Activated gamma-delta T cell treated with Interleukin-2 at 50 U/mL for 16 hours (primary cell): ENCODE data around the gene AQP12A.
"Not testable (repeated sequence)": the region's sequence is repeated elsewhere in the genome, so short reads cannot be mapped to it uniquely, and the experiment has no call there.

Experiments used
- DNase-seq: peaks from one replicate; pipeline ENCODE4 v3.0.0-alpha.2; 2020

AQP12A gene

GRCh38 chr2:240691631-240692420 is at the start of gene AQP12A:
Gene AQP12A (plus strand): TSS chr2:240691866. CDS start chr2:240691914, 48 bp downstream.
- DNase-seq, result not testable (repeated sequence)

- DNase-seq, result no peak
Observed at GRCh38 chr2:240642061-240642805, 49.4 kb upstream of the AQP12A start.

DNA sequence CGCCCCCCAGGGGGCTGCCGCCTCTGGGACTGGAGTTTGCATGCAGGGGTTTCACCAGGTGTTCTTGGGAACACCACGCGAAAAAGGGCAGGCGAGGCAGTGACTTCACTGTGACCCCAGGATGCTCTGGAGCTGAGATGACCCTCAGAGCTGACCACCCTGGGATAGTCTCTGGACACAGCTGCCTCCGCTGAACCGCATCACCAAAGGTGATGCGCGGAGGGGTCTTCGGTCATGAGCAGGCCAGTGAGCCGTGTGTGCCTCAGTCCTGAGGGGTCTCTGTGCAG is 48.9 kb upstream of the AQP12A start:
- no peak for DNase-seq

DNA sequence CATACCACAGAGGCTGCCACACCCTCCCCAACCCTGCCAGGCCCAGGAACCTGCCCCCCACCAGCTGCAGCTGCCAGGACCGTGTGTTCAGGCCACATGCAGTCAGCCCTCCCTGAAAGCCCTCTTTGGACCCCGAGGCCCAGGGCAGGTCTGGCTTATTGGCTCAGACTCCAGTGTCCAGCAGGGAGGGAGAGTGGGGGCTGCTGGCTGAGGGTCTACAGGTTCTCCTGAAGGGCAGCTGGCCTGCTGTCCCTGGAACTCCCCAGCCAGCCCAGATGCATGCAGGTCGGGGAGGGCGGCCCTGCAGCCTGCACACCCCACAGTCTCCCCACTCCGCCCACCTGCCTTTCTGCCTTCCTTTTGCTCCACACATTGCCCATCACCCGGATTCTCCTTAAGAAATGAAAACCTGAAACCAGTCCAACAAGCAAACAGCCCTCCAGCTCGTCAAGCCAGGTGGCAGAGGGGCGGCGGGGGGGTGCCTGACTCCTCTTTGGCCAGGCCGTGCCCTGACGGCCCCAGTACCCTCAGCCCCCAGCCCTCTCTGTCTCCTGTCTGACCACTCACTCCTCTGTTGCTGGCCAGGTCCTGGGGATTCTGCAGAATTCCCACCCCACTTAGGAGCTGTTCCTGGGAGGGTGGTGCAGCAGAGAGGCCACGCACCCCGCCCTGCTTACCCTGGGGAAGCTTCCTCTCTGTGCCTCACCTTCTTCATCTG is 48.4 kb upstream of the AQP12A start:
- DNase-seq, result no peak

- no peak for DNase-seq
Observed at GRCh38 chr2:240643811-240644150, 47.9 kb upstream of the AQP12A start.

DNA sequence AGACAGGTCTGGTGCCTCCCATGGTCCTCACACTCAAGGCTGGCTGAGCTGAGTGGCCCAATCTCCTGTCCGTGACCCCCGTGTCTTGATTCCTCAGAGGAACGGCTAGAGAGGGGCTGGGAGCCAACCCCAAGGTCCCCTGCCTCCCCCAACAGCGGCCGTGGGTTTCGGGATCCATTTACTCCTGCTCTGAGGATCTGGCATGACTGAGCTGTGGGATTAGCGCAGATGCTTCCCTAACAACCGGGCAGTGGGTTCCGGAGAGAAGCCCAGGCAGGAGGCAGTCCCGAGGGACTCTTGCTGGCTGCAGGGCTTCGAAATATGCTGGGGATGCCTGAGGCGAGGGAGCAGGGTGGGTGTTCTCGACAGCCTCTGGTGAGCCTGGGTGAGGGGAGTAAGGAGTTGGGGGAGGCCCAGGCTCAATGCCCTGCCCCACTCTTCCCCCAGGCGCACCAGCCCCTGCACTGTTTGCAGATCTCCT is 47.5 kb upstream of the AQP12A start:
- DNase-seq, result no peak

DNA sequence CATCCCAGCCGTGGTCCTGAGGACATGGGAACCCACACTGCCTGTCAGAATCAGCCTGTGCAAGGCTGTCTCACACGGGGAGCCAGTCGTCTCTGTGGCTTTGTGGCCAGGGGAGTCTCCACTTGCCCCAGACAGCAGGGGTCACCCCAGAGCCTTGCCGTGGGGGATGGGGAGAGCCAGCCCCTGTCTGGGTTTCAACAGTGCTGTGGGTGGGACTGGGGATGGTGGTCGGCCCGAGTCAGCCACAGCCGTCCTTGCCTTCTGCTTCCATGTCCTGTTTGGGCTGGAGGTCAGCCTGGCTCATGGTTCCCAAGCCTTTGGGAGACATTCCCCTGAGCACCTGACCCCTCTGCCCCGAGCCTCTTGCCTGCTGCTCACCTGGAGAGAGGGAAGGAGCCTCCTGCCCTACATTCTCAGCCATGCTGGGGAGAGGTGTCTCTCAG is 46.8 kb upstream of the AQP12A start:
- DNase-seq, result no peak

DNA sequence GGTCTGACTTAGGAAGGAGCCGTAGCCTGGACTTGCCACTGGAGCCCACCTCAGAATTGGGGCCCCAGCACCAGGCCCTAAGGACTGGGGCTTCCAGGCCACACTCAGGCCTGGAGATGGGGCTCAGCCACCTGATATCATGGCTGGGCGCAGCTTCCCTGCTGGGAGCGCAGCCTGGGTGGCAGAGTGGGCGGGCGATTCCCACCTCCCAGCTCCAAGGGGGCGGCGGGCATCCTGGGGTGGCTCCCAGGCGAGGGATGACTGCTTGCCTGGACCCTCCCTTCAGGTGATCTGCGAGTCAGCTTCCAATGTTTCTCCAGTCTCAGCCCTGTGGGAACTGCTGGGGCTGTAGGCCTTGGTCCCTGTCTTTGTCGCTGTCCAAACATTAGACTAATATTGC is 46.3 kb upstream of the AQP12A start:
- DNase-seq, result no peak

GRCh38 chr2:240645801-240646175 is 45.9 kb upstream of the AQP12A start:
- no peak for DNase-seq

GRCh38 chr2:240646176-240646899 is 45.3 kb upstream of the AQP12A start:
- no peak for DNase-seq

GRCh38 chr2:240646900-240647502 is 44.7 kb upstream of the AQP12A start:
- DNase-seq, result no peak

DNA sequence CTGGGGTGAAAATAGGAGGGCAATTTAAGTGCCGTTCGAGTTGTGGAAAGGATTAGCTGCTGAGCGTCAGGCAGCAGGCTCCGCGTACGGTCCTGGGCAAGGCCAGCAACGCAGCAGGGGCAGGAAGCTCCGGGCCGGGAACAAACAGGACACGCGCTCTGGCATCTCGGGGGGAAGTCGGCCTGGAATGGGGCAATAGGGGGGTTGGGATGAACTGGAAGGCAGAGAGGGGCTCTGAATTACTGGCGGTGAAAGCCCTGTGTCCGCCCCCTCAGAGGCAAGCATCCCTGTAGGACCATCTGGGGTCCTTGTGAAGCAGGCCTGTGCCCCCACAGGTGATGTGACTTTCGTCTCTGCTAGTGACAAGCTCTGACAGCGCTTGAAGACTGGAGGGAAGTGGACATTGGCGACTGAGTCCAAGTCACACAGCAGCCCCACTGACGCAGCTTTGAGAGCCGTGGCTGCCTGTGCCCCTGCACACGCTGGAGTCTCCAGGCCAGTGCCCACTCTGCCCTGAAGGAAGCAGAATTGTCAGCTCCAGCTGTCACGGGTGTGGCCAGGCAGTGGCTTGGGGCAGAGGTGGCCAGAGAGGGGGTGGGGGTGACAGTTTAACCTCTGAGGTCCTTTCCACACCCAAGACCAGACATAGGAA is 44.0 kb upstream of the AQP12A start:
- no peak for DNase-seq

- DNase-seq, result no peak
Observed at GRCh38 chr2:240648155-240648649, 43.5 kb upstream of the AQP12A start.

- DNase-seq, result no peak
Observed at GRCh38 chr2:240648650-240649275, 42.9 kb upstream of the AQP12A start.

DNA sequence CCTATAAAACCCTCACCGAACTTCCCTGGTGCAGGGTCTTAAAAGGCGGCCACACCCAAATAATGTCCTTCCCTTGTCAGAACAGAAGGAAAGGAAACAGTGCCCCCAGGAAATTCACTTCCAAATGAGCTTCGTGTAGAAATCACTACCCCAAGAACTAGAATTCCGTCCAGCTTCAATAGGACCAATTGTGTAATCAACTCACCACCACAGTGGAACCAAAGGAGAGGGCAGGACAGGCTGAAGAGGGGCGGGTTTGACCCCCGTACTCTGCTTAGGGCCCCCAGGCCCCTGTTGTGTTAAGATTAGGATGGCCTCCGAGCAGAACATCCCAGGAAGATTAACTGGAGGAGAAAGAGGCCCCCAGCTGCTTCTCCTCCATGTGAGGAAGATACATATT is 42.3 kb upstream of the AQP12A start:
- DNase-seq, result no peak

GRCh38 chr2:240650254-240650965 is 41.3 kb upstream of the AQP12A start:
- no peak for DNase-seq

GRCh38 chr2:240651185-240651584 is 40.5 kb upstream of the AQP12A start:
- DNase-seq, result no peak

DNA sequence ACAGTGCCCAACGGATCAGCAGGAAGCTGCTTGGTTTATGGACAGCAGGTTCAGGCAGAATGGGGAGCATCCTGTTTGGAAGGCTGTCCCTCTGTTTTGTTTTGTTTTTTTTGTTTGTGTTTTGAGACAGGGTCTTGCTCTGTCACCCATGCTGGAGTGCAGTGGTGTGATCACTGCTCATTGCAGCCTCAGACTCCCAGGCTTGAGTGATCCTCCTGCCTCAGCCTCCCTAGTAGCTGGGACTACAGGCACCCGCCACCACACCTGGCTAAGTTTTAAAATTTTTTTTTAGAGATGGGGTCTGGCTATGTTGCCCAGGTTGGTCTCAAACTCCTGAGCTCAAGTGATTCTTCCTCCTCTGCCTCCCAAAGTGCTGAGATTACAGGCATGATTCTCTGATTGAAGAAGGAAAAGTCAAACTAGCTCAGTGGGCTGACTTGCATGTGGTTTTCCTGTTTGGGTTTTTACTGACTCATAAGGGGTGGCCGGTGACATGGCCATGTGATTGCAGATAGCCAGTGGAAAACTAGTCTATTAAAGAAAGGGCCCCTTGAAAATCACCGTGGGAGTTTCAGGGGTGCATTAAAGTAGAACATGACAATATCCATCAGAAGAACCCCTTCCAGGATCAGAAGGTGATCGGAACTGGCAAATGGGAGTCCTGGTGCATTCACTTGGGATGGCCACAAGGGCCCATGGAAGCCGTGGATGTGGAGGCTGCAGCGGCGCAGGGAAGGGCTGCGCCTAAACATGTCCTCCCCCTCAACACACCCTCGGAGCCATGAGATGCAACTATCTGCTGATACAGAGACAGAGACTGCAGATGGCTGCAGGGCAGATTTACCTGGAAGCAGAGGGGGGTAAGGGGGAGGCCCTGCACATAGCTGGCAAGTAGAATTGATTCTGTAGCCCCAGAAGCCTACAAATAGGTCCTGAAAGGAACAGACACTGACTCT is 35.5 kb upstream of the AQP12A start:
- DNase-seq, result no peak

GRCh38 chr2:240659883-240660282 is 31.8 kb upstream of the AQP12A start:
- not testable (repeated sequence) for DNase-seq

GRCh38 chr2:240662681-240663080 is 29.0 kb upstream of the AQP12A start:
- no peak for DNase-seq
